Measurements from ENCODE around the gene FXR2.

The FXR2 gene

GRCh38 chr17:7560172-7561027 is 54.3 kb downstream of the FXR2 start:
- H3K9me3 ChIP-seq (ENCODE audit: insufficient read depth, low read length) = no peaks in the 10 kb centered on the region
- H3K36me3 ChIP-seq (ENCODE audit: low read length) = peaks cover 5% of the 10 kb centered on the region; the same call in 1 of the 2 replicates
- H3K79me2 ChIP-seq (ENCODE audit: insufficient read depth, low read length) = peaks cover 29% of the 10 kb centered on the region
- H3K9ac ChIP-seq (ENCODE audit: low read length) = peak overlapping the region; percentile 99
- TF ChIP-seq EZH2phosphoT487 (conservative IDR thresholded peaks at IDR 0.05; ENCODE audit: low read length) = no peak
- TF ChIP-seq CTCF (IDR thresholded peaks at IDR 0.05; ENCODE audit: insufficient read depth, low read length, poor library complexity, severe bottlenecking) = no peak
- H2AFZ ChIP-seq (ENCODE audit: low read depth, low read length, severe bottlenecking) = no peak overlapping the region
- H3K4me2 ChIP-seq (ENCODE audit: low read depth, low read length, poor library complexity, severe bottlenecking) = peak overlapping the region; percentile 82
- H3K27ac ChIP-seq (ENCODE audit: low read depth, low read length) = no peak overlapping the region
- no peaks in the 10 kb centered on the region for H3K27me3 ChIP-seq (ENCODE audit: low read length)
- H3K4me3 ChIP-seq (ENCODE audit: insufficient read depth, low read length, poor library complexity, severe bottlenecking) = peak overlapping the region; percentile 95
- H3F3A ChIP-seq (ENCODE audit: insufficient read depth) = no peaks in the 10 kb centered on the region
- H3K9me2 ChIP-seq (replicated peaks; ENCODE audit: insufficient read depth, low read length) = no peaks in the 10 kb centered on the region
- H4K20me1 ChIP-seq (ENCODE audit: low read depth, low read length) = no peaks in the 10 kb centered on the region

GRCh38 chr17:7559320-7560171 is 55.2 kb downstream of the FXR2 start:
- H3K9me2 ChIP-seq (replicated peaks; ENCODE audit: insufficient read depth, low read length) = no peaks in the 10 kb centered on the region
- H2AFZ ChIP-seq (ENCODE audit: low read depth, low read length, severe bottlenecking) = no peak overlapping the region
- H3K4me3 ChIP-seq (ENCODE audit: insufficient read depth, low read length, poor library complexity, severe bottlenecking) = no peak overlapping the region
- no peak overlapping the region for H3K9ac ChIP-seq (ENCODE audit: low read length)
- H3K27me3 ChIP-seq (ENCODE audit: low read length) = no peaks in the 10 kb centered on the region
- 0 out of 2 replicates have a peak, but pooled peaks cover 2% of the 10 kb centered on the region for H3K36me3 ChIP-seq (ENCODE audit: low read length)
- no peak overlapping the region for H3K4me2 ChIP-seq (ENCODE audit: low read depth, low read length, poor library complexity, severe bottlenecking)
- no peaks in the 10 kb centered on the region for H3F3A ChIP-seq (ENCODE audit: insufficient read depth)
- H4K20me1 ChIP-seq (ENCODE audit: low read depth, low read length) = no peaks in the 10 kb centered on the region
- H3K79me2 ChIP-seq (ENCODE audit: insufficient read depth, low read length) = peaks cover 27% of the 10 kb centered on the region
- H3K9me3 ChIP-seq (ENCODE audit: insufficient read depth, low read length) = no peaks in the 10 kb centered on the region
- no peak overlapping the region for H3K27ac ChIP-seq (ENCODE audit: low read depth, low read length)
- TF ChIP-seq EZH2phosphoT487 (conservative IDR thresholded peaks at IDR 0.05; ENCODE audit: low read length) (no peak), CTCF (IDR thresholded peaks at IDR 0.05; ENCODE audit: insufficient read depth, low read length, poor library complexity, severe bottlenecking) (no peak)

- Histone ChIP-seq H3K9me2 (replicated peaks; ENCODE audit: insufficient read depth, low read length) (no peaks in the 10 kb centered on the region), H3F3A (ENCODE audit: insufficient read depth) (no peaks in the 10 kb centered on the region), H3K4me2 (ENCODE audit: low read depth, low read length, poor library complexity, severe bottlenecking) (no peak within 1 kb of the TSS), H4K20me1 (ENCODE audit: low read depth, low read length) (no peaks in the 10 kb centered on the region), H3K9me3 (ENCODE audit: insufficient read depth, low read length) (no peaks in the 10 kb centered on the region), H3K36me3 (ENCODE audit: low read length) (no peaks in the 10 kb centered on the region), H3K27ac (ENCODE audit: low read depth, low read length) (no peak within 1 kb of the TSS), H3K4me3 (ENCODE audit: insufficient read depth, low read length, poor library complexity, severe bottlenecking) (no peak within 1 kb of the TSS), H2AFZ (ENCODE audit: low read depth, low read length, severe bottlenecking) (no peak within 1 kb of the TSS), H3K9ac (ENCODE audit: low read length) (no peak within 1 kb of the TSS), H3K27me3 (ENCODE audit: low read length) (no peaks in the 10 kb centered on the region), H3K79me2 (ENCODE audit: insufficient read depth, low read length) (peaks cover 19% of the 10 kb centered on the region)
- no peak for TF ChIP-seq CTCF (IDR thresholded peaks at IDR 0.05; ENCODE audit: insufficient read depth, low read length, poor library complexity, severe bottlenecking)
- TF ChIP-seq EZH2phosphoT487 (conservative IDR thresholded peaks at IDR 0.05; ENCODE audit: low read length) = no peak
Observed at GRCh38 chr17:7558544-7559319, 56.0 kb downstream of the FXR2 start, which contains the start of gene TNFSF13. Gene TNFSF13 (plus strand): TSS chr17:7558750. CDS start chr17:7559040, 290 bp downstream.
